ENCODE data around the gene TGFB2.

DNA sequence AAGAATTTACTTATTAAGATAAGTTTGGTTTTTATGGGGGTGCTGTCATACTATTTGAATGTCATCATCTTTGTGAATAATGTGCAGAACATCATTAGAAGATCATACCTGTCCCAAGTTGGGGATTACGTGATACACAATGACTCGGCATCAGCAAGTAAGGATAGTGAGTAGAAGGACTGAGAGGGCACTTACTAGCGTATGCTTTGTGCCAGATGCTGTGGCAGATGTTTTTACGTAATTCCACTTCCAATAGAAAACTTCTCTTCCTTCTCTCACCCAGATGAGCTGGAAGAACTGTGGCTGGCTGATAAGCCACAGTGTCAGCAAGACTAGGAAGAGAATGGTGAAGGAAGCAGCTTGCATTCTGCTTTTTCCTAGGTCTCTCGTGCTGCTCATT, 28.1 kb upstream of the TGFB2 start:
- TF ChIP-seq, protein P1, sequence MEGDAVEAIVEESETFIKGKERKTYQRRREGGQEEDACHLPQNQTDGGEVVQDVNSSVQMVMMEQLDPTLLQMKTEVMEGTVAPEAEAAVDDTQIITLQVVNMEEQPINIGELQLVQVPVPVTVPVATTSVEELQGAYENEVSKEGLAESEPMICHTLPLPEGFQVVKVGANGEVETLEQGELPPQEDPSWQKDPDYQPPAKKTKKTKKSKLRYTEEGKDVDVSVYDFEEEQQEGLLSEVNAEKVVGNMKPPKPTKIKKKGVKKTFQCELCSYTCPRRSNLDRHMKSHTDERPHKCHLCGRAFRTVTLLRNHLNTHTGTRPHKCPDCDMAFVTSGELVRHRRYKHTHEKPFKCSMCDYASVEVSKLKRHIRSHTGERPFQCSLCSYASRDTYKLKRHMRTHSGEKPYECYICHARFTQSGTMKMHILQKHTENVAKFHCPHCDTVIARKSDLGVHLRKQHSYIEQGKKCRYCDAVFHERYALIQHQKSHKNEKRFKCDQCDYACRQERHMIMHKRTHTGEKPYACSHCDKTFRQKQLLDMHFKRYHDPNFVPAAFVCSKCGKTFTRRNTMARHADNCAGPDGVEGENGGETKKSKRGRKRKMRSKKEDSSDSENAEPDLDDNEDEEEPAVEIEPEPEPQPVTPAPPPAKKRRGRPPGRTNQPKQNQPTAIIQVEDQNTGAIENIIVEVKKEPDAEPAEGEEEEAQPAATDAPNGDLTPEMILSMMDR (IDR thresholded peaks at IDR 0.05) = no peak
- TF ChIP-seq POLR2A (IDR thresholded peaks at IDR 0.05) = no peak
